ENCODE results near the gene CDH4.

The CDH4 gene

GRCh38 chr20:61818746-61819573 is 566.9 kb downstream of the CDH4 start:
- DNase-seq, result no peak

GRCh38 chr20:61819574-61819846 is 567.4 kb downstream of the CDH4 start:
- DNase-seq, result no peak

GRCh38 chr20:61819921-61820825 is 568.1 kb downstream of the CDH4 start:
- DNase-seq, result no peak

GRCh38 chr20:61821735-61822134 is 569.7 kb downstream of the CDH4 start:
- no peak for DNase-seq

GRCh38 chr20:61822396-61822795 is 570.3 kb downstream of the CDH4 start:
- no peak for DNase-seq

- no peak for DNase-seq
These were observed 571.2 kb downstream of the CDH4 start for GRCh38 chr20:61823242-61823641.

- no peak for DNase-seq
These were observed 576.8 kb downstream of the CDH4 start for GRCh38 chr20:61828891-61829290.

GRCh38 chr20:61829526-61829925 is 577.5 kb downstream of the CDH4 start:
- DNase-seq, result no peak

- no peak for DNase-seq
These were observed 578.3 kb downstream of the CDH4 start for GRCh38 chr20:61830241-61830930.

GRCh38 chr20:61830991-61831390 is 578.9 kb downstream of the CDH4 start:
- no peak for DNase-seq

- no peak for DNase-seq
These were observed 580.1 kb downstream of the CDH4 start for GRCh38 chr20:61832181-61832580.

- no peak for DNase-seq
These were observed 581.9 kb downstream of the CDH4 start for GRCh38 chr20:61833807-61834610.

- no peak for DNase-seq
These were observed 583.2 kb downstream of the CDH4 start for GRCh38 chr20:61835301-61835700.

- DNase-seq, result no peak
These were observed 583.8 kb downstream of the CDH4 start for GRCh38 chr20:61835791-61836350.

- no peak for DNase-seq
These were observed 585.1 kb downstream of the CDH4 start for GRCh38 chr20:61837200-61837599.

GRCh38 chr20:61839223-61839911 is 587.3 kb downstream of the CDH4 start:
- DNase-seq, result no peak

- DNase-seq, result no peak
These were observed 588.1 kb downstream of the CDH4 start for GRCh38 chr20:61839912-61840778.

GRCh38 chr20:61840779-61841455 is 588.9 kb downstream of the CDH4 start:
- DNase-seq, result no peak

- no peak for DNase-seq
These were observed 589.5 kb downstream of the CDH4 start for GRCh38 chr20:61841551-61841950.

GRCh38 chr20:61841966-61842365 is 589.9 kb downstream of the CDH4 start:
- DNase-seq, result no peak
